Ectodermal cell (in vitro differentiated cells): ENCODE results near the gene INPP5A.

ENCODE experiments used
- H3K27ac ChIP-seq: 2 replicates; pipeline ENCODE4 v1.7.0; 2013; ENCODE audit warnings: mild to moderate bottlenecking, low read depth, low read length; ENCODE audit not compliant: insufficient read depth, poor library complexity, severe bottlenecking
- H3K27me3 ChIP-seq: 2 replicates; pipeline ENCODE4 v1.7.0; 2013; ENCODE audit warnings: mild to moderate bottlenecking, low read length; ENCODE audit not compliant: insufficient read depth, control insufficient read depth, poor library complexity, severe bottlenecking
- H3K36me3 ChIP-seq: one replicate; pipeline ENCODE4 v1.7.0; 2013; ENCODE audit warnings: low read length; ENCODE audit not compliant: control insufficient read depth, insufficient read depth
- H3K4me1 ChIP-seq: one replicate; pipeline ENCODE4 v1.7.0; 2013; ENCODE audit warnings: low read length; ENCODE audit not compliant: control insufficient read depth, insufficient read depth
- H3K4me3 ChIP-seq: 2 replicates; pipeline ENCODE4 v1.7.0; 2013; ENCODE audit warnings: low read depth, low read length, control low read depth; ENCODE audit not compliant: insufficient read depth
- H3K9me3 ChIP-seq: 2 replicates; pipeline ENCODE4 v1.7.0; 2013; ENCODE audit warnings: mild to moderate bottlenecking, low read length, moderate library complexity; ENCODE audit not compliant: control insufficient read depth
- WGBS, 2 experiments: methylation state at CpG; one replicate each; pipeline ENCODE4 v1.1.7; 2013; ENCODE audit warnings: missing lambda C conversion rate in 2 of 2; 5-methylcytosine and 5-hydroxymethylcytosine counted together

INPP5A gene

GRCh38 chr10:132780356-132780755 lies 242.8 kb downstream of the INPP5A start:
- Histone ChIP-seq H3K4me3 (no peak overlapping the region), H3K27ac (no peak overlapping the region), H3K9me3 (no peaks in the 10 kb centered on the region), H3K4me1 (no peaks in the 10 kb centered on the region), H3K36me3 (no peaks in the 10 kb centered on the region), H3K27me3 (peaks cover 45% of the 10 kb centered on the region)
- WGBS, 2 experiments, result 91 to 93% methylated on average over 12 of the region's 12 CpGs

DNA sequence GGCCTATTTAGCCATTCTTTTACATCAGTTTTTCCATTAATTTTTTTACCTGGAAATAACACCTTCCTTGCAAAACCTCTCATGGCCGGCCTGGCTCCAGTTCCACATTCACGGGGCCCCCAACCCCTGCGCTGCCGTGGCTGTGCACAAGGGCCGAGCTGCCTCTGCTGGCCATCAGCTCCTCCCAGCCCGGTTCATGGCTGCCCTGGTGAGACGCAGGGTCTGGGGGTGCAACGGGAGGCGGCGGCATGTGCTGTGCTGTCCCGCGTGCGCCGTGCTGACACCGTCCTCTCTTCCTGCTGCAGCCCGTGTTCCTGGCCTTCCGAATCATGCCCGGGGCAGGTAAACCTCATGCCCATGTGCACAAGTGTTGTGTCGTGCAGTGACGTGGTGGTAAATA lies 244.0 kb downstream of the INPP5A start:
- H3K4me3 ChIP-seq, result no peak overlapping the region
- H3K9me3 ChIP-seq, result no peaks in the 10 kb centered on the region

GRCh38 chr10:132783165-132783939 lies 245.8 kb downstream of the INPP5A start:
- Histone ChIP-seq H3K4me3 (no peak overlapping the region), H3K27ac (no peak overlapping the region), H3K36me3 (no peaks in the 10 kb centered on the region), H3K27me3 (peaks cover 73% of the 10 kb centered on the region), H3K9me3 (no peaks in the 10 kb centered on the region), H3K4me1 (peaks cover 6% of the 10 kb centered on the region)
- WGBS, 2 experiments, result 8% methylated on average over 30 of the region's 30 CpGs

More for the DNA sequence above, 244.0 kb downstream of the INPP5A start:
- Histone ChIP-seq H3K27ac (no peak overlapping the region), H3K27me3 (peaks cover 55% of the 10 kb centered on the region), H3K36me3 (no peaks in the 10 kb centered on the region), H3K4me1 (no peaks in the 10 kb centered on the region)
- WGBS, 2 experiments, result 93% methylated on average over 20 of the region's 20 CpGs

DNA sequence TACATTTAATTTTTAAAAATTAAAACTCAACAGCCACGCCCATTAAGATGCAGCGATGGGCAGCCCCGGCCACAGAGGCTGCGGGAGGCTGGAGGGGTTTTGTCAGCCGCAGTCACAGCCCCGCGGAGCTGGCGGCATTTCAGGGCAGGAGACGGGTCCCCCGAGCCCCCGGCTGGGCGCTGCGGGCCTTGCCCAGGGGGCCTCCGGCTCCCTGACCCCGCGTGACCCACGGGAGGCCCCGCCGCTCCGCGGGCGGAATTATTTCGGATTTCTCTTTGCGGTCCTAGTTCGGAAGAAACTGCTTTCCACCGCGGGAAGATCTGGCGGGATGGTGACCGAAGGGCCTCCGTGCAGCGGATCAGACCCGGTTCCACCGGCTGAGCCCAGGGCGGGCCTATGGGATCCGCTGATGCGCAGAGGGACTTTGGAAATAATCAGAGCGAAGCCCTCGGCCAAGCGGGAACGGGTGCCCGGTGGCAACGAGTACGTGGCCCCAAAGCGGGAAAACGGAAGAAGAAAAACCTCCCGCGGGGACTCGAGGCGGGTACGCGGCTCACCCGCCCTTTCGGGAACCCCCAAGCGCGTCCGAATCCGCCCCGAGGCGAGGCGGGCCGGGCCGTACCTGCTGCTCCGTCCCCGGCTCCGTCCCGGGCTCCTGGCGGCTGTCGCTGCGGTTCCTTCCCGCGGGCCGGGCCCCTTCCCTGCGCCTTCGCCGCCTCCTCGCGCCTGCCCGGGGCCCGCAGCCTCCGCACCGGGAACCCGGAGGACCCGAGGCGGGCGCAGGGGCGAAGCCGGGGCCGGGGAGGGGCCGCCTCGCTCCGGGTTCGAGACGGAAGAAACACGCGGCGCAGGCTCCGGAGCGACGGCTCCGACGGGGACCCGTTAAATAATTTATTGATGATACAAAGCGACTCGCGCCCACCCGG lies 246.6 kb downstream of the INPP5A start:
- Histone ChIP-seq H3K36me3 (no peaks in the 10 kb centered on the region), H3K9me3 (no peaks in the 10 kb centered on the region), H3K4me1 (peaks cover 12% of the 10 kb centered on the region), H3K4me3 (no peak overlapping the region), H3K27me3 (peaks cover 82% of the 10 kb centered on the region), H3K27ac (no peak overlapping the region)
- 3 to 4% methylated on average over 106 of the region's 106 CpGs for WGBS, 2 experiments

- Histone ChIP-seq H3K4me3 (no peak overlapping the region), H3K27ac (no peak overlapping the region), H3K9me3 (no peaks in the 10 kb centered on the region), H3K36me3 (no peaks in the 10 kb centered on the region), H3K27me3 (peaks cover 91% of the 10 kb centered on the region), H3K4me1 (peaks cover 15% of the 10 kb centered on the region)
- 4% methylated on average over 111 of the region's 111 CpGs for WGBS, 2 experiments
These were observed 247.5 kb downstream of the INPP5A start for GRCh38 chr10:132784866-132785722.

- Histone ChIP-seq H3K4me1 (peaks cover 15% of the 10 kb centered on the region), H3K27me3 (peaks cover 99% of the 10 kb centered on the region), H3K36me3 (no peaks in the 10 kb centered on the region), H3K4me3 (no peak within 1 kb of the TSS), H3K9me3 (no peaks in the 10 kb centered on the region), H3K27ac (no peak within 1 kb of the TSS)
- WGBS, 2 experiments, result 1 to 2% methylated on average over 119 of the region's 119 CpGs
These were observed 248.3 kb downstream of the INPP5A start, which contains the start of gene NKX6-2 for GRCh38 chr10:132785723-132786475. Gene NKX6-2, minus strand, starts transcription at chr10:132786147. Its CDS starts 199 bp downstream, at chr10:132785948.

- Histone ChIP-seq H3K4me3 (no peak overlapping the region), H3K36me3 (no peaks in the 10 kb centered on the region), H3K9me3 (no peaks in the 10 kb centered on the region), H3K4me1 (peaks cover 15% of the 10 kb centered on the region), H3K27ac (no peak overlapping the region), H3K27me3 (peaks cover 99% of the 10 kb centered on the region)
- 8 to 9% methylated on average over 58 of the region's 58 CpGs for WGBS, 2 experiments
These were observed 248.9 kb downstream of the INPP5A start for GRCh38 chr10:132786476-132786883.

GRCh38 chr10:132786884-132787494 lies 249.4 kb downstream of the INPP5A start:
- Histone ChIP-seq H3K4me3 (no peak overlapping the region), H3K4me1 (peaks cover 15% of the 10 kb centered on the region), H3K27ac (no peak overlapping the region), H3K27me3 (peaks cover 97% of the 10 kb centered on the region), H3K36me3 (no peaks in the 10 kb centered on the region), H3K9me3 (no peaks in the 10 kb centered on the region)
- whole genome bisulfite sequencing, 2 experiments, result 4 to 5% methylated on average over 80 of the region's 80 CpGs
